ENCODE data around the gene HOXA11. TPM values are rescaled to one million over a fixed set of nuclear protein-coding genes. Genes with fewer than 3 reads are reported as not detected.

The HOXA11 gene
- total RNA-seq, 1 donor from 2014 or later, result not detected

DNA sequence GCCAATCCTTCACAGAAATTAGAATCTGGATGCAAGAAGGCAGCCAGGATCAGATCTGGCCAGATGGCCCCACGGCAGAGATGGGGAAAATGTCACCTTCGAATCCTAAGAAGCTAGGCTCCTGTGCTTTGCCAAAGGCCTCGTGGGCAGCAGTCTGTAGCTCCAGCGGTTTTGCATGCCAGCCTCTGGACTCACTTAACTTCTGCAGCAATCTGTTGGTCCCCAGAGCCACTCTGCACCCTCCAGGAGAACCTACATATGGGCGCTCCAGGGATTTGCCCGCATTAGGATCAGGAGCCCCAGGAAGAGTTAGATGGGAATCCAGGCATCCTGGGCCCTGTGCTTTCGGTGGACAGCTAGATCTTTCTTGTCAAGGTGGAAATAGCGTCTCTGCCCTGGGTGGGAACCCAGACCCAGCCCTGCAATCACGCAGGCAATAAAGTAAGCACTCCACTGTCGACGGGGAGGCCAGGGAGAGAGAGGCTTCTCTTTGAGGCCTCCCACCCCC is 25.0 kb upstream of the HOXA11 start:
- intact Hi-C loops (cut with DNase I), result loop anchor here (10.0 kb wide), 2 partner anchors 375 to 715 kb away; no protein-coding TSS in a partner anchor
- DNase-seq (no peak), ATAC-seq (ENCODE audit: poor library complexity) (peak; percentile 23)

DNA sequence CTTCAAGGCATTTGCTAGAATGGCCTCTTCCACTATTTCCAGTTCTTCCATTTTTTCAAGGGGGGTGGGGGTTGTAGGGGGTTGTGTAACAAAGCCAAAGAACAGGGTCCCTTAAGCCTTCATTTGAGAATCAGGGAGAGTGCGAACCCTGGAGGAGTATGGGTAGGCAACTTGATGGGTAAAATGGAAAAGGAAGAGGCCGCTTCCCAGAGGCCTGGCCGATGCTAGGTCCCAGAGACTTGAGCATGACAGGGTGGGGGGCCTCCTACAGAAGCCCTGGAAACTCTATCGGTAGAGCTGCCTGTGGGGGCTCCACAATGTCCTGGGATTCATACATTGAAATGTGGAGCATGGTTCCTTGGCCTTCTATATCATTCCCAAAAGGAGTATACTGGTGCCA is 24.0 kb upstream of the HOXA11 start:
- ATAC-seq (ENCODE audit: poor library complexity), result no peak
- intact Hi-C loops (cut with DNase I), result loop anchor here (10.0 kb wide), 2 partner anchors 376 to 716 kb away; no protein-coding TSS in a partner anchor
- no peak for DNase-seq

DNA sequence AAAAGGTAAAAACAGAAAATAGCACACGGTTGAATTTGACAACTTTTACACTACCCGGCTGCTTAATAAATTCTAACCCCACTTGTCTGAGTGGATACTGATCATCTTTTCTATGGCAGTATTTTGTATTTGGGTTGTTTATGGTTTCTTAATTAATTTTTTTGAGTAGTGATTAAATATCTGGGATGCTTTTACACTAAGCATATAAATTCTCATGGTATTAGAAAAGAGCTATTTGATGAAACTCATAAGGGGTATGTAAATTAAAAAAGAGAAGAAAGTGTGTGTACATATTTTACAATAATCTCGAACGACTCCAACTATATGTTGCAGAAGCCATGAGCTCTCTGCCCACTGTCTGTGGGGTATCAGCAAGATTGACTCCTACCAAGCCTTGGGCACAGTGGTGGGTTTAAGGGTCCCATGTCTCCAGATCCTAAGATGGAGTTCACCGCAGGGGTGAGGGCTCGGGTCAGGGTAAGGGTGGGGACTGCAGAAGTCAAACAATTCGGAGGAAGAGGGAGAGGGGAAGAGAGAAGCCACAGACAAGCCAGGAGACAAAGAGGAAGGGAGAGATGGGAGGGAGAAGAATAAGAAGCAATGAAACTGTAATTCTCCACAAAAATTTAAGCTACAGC is 22.4 kb upstream of the HOXA11 start:
- intact Hi-C loops (cut with DNase I), result loop anchor here (10.0 kb wide), 2 partner anchors 377 to 717 kb away; no protein-coding TSS in a partner anchor

DNA sequence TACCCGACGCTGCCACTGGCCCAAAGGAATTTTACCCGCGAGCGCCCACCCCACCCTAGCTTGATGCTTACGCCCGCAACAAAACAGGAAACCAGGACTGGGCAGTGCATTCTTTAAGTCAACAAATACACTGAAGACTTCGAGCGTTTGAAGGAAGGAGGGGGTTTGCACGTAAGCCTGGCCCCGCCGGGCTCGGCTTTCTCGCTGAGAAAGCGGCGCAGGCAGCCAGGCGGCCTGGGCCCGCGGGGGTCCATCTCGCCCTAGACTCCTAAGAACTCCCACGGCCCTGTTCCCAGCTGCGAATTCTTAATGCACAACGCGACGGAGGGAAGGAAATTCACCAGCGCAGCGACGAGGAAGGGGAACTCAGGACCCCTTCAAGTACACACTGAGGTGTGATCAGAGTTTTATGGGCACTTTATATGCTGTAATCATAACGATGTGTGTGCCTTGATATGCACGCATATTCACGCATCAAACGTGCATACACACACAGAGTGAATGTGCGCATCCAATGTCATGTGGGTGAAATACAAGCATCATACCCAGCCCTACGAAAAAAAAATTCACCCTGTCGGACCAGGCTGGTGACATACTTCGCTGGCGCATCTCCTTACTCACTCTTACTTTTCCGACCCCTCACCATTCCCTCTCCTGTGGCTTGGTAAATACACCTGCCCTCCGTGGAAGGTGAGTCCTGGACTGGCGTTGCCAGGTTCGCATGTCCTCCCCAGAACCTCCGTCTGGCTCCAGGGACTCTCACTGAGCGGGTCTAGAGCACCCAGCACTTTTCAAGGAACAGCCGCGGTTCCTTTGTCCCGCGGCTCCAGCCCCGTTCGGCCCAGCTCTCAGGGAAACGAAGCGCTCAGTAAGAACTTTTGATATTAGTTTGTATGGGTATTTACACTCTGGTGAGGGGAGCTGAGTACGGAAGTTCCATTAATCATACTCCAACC is 20.6 kb upstream of the HOXA11 start:
- DNase-seq (no peak), ATAC-seq (ENCODE audit: poor library complexity) (no peak)
- intact Hi-C loops (cut with DNase I), result loop anchor here (10.0 kb wide), 2 partner anchors 379 to 719 kb away; no protein-coding TSS in a partner anchor

More for the DNA sequence above, 22.4 kb upstream of the HOXA11 start:
- ATAC-seq (ENCODE audit: poor library complexity), result no peak
- no peak for DNase-seq

DNA sequence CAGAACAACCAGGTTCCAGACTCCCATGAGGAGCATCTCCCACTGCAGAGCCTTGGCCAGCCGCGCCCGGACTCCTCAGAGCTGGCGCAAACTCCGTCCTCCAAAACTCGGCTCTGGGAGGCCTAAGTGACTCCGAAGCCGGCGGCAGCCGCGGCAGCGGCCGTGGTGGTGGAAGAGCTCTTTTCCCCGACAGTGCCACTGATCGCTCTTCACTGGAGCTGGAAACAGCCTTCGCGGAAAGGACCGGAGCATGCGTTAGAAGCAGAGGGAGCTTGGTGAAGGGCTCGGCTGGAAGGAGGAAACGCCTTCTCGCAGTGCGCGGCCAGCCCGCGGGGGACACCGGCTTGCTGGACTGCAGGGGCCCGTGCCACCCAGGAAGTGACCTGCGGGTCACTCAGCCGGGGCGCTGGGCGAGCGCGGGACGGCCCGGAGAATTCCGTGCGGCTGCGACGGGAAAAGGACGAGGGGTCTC is 19.9 kb upstream of the HOXA11 start:
- DNase-seq, result no peak
- no peak for ATAC-seq (ENCODE audit: poor library complexity)
- intact Hi-C loops (cut with DNase I), result loop anchor here (10.0 kb wide), 2 partner anchors 380 to 720 kb away; no protein-coding TSS in a partner anchor

DNA sequence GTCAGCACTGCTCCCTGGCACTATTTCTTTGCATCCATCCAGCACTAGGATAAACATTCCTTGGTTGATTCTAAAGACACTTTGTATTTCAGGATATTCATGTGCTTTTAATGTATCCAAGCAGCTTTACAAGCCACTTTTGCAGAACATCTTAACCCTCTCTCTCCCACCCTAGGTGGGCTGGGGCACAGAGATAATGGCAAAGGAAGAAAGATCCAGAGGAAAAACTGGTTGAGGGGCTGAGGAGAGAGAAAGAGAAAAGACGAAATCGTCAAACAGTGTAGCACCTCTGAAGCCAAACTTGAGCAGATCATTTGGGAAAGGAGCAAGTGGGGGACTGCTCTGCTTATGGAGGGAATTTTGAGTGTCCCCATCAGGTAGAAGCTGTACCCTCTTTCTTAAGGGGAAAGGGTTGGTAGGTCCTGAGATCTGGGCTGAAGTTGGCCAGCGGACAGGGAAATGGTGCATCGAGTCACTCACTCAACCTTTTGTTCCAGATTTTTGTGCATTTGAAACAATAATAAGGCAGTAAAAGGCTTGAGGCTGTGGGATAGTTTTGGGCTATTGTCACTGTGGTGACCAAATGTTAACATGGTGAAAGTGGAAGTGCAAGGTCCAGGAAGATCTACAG is 19.0 kb upstream of the HOXA11 start:
- ATAC-seq (ENCODE audit: poor library complexity) (no peak), DNase-seq (no peak)
- intact Hi-C loops (cut with DNase I), result loop anchor here (10.0 kb wide), 2 partner anchors 381 to 721 kb away; no protein-coding TSS in a partner anchor

DNA sequence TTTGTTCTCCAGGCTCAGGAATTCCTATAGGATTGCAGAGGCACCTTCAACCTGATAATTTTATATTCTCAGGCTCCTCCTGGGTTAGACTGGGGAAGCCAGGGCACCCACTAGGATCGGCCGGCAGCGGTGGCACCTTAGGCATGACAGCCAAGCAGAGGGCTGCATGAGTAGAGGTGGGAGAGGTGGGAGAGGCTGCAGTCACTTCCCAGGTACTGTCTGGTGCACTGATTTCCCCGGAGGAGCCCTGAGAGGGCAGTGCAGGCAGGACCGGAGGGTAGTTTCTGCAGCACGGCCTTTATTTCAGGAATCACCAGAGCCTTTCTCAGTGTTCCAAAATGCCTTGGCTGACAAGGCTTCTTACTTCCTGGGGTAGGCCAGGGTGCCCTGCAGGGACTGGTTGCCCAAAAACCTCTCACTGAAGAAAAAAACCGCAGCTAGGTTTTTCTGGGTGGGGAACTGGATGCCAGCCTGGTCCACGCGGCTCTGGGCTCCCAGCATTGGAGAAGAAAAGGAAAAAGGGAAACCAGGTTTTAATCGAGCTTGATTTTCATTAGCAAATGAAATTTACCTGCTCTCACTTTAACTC is 18.4 kb upstream of the HOXA11 start:
- intact Hi-C loops (cut with DNase I), result loop anchor here (10.0 kb wide), 2 partner anchors 381 to 721 kb away; no protein-coding TSS in a partner anchor
- DNase-seq (no peak), ATAC-seq (ENCODE audit: poor library complexity) (no peak)

DNA sequence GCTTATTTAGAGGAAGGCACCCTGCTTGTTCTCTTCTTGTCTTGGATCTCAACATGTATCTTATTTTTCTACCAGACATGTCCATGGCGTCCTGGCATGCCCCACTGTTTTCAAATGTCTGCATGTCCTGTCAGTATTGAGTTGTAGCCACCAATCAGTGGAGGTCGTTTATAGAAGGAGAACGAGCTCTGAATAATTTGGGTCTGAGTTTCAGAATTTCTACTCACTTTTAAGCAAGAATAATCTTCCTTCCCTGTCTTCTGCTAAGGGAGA is 17.8 kb upstream of the HOXA11 start:
- no peak for DNase-seq
- intact Hi-C loops (cut with DNase I), result loop anchor here (10.0 kb wide), 2 partner anchors 382 to 722 kb away; no protein-coding TSS in a partner anchor
- ATAC-seq (ENCODE audit: poor library complexity), result no peak

DNA sequence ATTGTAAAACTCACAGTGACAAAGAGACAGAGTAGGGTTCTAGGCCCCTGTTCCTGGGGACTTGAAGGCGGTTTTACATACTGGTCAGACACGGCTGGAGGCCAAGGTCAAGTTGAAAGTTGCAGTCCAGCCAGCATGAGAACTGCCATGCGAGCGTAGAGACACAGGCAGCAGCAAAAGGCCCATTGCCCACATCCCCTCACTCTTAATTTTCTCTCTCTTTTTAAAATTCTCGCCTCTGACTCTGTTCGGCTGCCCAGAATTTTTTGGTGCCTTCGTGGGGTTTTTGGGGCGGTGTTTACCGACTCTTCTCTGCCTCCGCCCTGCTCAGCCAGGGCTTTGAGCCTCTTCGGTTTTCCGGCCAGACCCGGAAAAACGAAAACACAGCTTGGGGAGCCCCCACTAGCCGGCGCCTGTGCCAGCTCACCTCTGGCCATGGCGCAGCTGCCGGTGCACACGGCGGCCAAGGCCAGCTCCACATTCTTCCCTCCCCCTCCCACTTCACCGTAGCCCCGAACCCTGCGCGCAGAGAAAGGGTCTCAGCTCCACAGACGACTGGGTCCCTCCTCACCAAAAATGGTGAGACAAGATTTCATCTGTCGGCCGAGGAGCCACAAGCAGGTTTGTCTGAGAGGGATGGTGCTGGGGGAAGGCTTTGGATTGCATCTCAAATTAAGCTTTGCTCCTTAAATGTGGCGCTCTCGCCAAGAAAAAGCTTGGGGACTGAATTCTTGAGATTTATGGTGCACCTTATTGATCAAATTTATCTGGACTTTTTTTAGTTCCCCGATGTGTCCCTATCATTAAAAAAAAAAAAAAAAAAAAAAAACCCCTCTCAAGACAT is 17.2 kb upstream of the HOXA11 start:
- no peak for ATAC-seq (ENCODE audit: poor library complexity)
- intact Hi-C loops (cut with DNase I), result loop anchor here (10.0 kb wide), 2 partner anchors 383 to 723 kb away; no protein-coding TSS in a partner anchor
- DNase-seq, result no peak

DNA sequence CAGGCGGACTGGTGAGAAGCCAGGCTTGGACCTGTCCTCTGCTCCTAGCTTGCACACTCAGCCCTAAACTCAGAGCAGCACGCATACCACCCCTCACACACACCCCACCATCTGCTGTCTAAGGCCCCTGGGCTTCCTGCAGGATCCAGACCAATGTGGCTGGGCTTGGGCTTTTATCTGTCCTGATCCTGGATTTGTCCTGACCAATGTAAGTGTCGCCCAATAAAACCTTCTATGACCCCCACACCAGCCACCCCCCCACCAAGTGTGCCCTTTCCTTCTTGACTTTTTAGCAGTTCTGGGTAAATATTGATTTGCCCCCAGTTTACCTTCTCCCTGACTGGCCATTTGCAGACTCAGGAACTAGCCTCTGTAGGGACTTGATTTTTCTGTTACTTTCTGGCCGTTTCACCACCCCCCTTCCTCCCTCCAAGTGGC is 16.6 kb upstream of the HOXA11 start:
- no peak for DNase-seq
- ATAC-seq (ENCODE audit: poor library complexity), result no peak
- intact Hi-C loops (cut with DNase I), result loop anchor here (10.0 kb wide), 2 partner anchors 383 to 723 kb away; no protein-coding TSS in a partner anchor

DNA sequence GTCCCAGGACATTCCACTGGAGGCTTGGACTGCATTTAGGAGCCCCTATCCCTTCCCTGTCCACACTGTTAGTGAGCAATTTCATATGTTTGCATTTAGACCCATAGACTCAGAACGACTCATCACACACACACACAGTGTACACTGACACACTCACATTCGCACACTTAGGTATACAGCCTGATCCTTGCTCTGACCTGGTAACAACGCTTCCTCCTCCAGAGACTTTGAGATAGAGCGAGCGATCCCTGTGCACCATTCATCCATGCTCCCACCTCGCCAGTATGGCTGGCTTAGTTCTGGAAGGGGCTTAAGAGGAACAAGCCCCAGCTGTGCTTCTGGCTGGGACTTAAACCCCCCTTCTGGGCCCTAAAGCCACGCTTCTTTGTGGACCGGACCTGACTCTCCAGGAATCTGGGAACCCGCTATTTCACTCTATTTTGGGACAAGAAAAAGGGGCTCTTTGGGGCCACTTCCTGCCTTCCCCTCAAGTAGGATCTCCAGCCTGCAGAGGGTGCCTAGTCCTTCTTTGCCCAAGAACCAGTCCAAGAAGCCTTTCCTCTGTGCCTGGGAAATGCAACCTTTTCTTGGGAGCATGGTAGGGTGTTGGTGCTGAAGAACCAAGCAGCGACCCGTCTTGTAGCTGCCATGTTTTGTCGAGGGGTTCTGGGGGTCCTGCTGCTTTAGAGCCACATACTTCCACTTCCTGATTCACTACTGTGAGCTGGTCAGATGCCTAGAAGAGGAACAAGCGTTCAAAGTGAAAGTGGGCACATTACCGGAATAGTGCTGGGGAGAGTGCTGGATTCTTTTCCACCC is 15.9 kb upstream of the HOXA11 start:
- no peak for DNase-seq
- intact Hi-C loops (cut with DNase I), result loop anchor here (10.0 kb wide), 2 partner anchors 384 to 724 kb away; no protein-coding TSS in a partner anchor
- ATAC-seq (ENCODE audit: poor library complexity), result peak; percentile 32

DNA sequence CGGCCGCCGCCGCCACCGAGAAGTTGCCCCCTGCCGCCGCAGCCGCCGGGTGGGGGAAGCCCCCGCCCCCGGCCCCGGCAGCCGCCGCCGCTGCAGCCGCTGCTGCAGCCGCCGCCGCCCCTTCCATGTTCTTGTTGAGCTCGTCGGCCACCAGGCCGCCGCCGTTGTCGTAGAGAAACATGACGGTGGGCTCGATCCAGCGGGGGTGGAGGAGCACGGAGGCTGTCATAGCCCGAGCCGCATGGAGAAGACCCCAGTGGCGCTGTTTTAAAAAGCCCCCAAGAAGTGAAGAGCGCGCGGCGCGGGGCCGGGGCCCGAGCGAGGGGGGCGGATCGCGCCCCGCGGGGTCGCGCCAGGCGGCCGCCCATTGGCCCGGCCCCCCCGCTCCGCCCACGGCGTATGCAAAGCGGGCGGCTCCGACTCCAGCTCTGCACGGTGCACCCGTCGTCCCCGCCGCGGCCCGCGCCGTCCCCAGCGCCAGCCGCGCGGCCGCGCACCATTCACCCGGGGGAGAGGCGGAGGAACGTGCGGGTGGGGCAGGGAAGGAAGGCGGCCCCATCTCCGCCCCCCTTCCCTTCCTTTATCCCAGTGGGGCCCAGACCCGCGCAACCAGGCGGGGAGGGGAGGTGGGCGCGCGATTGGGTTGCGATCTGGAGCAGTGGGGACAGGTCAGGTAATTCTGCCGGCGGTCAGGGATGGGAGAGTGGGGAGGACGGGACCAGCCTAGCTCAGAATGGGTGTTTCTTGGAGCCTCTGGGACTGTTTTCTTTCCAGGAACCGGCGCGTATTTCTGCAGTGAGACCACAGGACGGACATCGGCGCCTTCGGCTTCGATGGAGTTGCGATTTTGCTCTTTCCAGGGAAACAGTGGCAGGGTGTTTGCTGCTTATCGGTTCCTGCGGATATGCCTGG is 15.1 kb upstream of the HOXA11 start, which contains the start of gene HOXA13:
HOXA13 (minus strand) TSS at position 243 of the 912 bp plus-strand sequence; CDS start at position 229, 14 bp downstream.
- peak; percentile 55 for ATAC-seq (ENCODE audit: poor library complexity)
- DNase-seq, result no peak
- intact Hi-C loops (cut with DNase I), result loop anchor here (10.0 kb wide), 4 partner anchors 385 to 875 kb away; no protein-coding TSS in a partner anchor

DNA sequence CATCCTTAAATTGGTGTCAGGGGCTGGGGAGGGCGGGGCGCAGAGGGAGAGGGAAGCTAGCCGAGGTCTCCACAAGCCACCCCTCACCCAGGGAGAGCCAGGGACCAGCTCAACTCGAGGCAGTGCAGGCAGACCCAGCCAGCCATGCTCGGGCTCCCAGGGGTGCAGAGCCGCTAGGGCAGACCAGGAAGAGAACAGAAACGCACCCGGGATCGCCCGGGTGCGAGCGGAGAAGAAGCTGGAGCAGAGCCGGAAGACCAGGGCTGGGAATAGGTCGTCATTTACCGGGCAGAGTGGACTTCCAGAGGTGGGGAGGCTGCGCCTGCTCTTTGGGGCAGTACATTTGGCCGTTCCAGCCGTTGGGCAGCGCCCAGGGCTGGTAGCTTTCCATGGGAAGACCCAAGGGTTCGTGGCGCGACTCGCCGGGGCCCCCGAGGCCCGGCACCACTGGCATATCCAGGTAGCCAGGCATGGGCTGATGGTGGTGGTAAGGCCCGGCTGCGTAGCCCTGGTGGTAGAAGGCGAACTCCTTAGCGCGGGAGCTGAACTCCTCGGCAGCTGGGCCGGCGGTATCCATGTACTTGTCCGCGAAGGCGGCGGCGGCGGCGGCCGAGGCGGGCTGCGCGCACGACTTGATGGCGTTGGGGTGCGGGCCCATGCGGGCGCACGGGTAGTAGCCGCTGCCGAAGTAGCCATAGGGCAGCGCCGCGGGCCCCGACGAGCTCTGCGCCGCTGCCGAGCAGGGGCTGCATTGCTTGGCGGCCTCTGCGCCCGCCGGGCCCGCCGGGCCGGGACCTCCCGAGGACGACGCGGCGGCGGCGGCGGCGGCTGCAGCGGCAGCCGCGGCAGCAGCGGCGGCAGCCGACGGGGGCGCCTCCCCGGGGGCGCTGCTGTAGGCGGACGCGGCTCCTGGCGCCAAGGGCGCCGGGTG is 14.1 kb upstream of the HOXA11 start:
- intact Hi-C loops (cut with DNase I), result loop anchor here (10.0 kb wide), 2 partner anchors 826 to 876 kb away; no protein-coding TSS in a partner anchor
- ATAC-seq (ENCODE audit: poor library complexity), result no peak

More for the DNA sequence above, 14.1 kb upstream of the HOXA11 start:
- no peak for DNase-seq
